GM12878 (cell line): Measurements from ENCODE around the gene SORL1. TPM values are rescaled to one million over a fixed set of nuclear protein-coding genes. Genes with fewer than 3 reads are reported as not detected.

Source experiments
- ATAC-seq: fragments of 200-7000 bp; cut with Tn5 transposase; 3 replicates; pipeline ENCODE4 v1.9.1; 2020; ENCODE audit warnings: mild to moderate bottlenecking, moderate library complexity
- BruUV-seq: library from RNA; stranded (reverse); fragments of 400-500 nt; replicated peaks from 2 replicates; lab custom pipeline; 2021; lab: Mats Ljungman, UMichigan
- CTCF ChIA-PET: fragments of 300-600 bp; sonication (Branson Sonifier 250); formaldehyde crosslinking; extraction: SDS; loops from one replicate; lab custom pipeline; 2021; ENCODE audit warnings: inconsistent platforms; lab: Yijun Ruan, JAX
- POLR2A ChIA-PET: fragments of 350-600 bp; formaldehyde crosslinking; extraction: SDS; loops from one replicate; lab custom pipeline; 2021; ENCODE audit warnings: inconsistent platforms; lab: Charles Lee
- RAD21 ChIA-PET: fragments of 300-600 bp; sonication (Branson Sonifier 250); formaldehyde crosslinking; loops from one replicate; lab custom pipeline; 2023; ENCODE audit warnings: antibody characterized with exemption; ENCODE audit not compliant: unreplicated experiment; lab: Charles Lee
- SMC1A ChIA-PET: fragments of 300-600 bp; sonication (Branson Sonifier 250); formaldehyde crosslinking; loops from one replicate; lab custom pipeline; 2023; ENCODE audit not compliant: unreplicated experiment, uncharacterized antibody; lab: Charles Lee
- DNase-seq: peaks from one replicate; pipeline ENCODE4 v3.0.0-alpha.2; 2011; ENCODE audit warnings: low read depth, low spot score
- FAIRE-seq: peaks from 3 replicates; lab custom pipeline; 2011; peaks lifted over from hg19 to GRCh38; lab: Jason Lieb, UNC
- H2AFZ ChIP-seq: 2 replicates; pipeline ENCODE4 v1.6.0; 2011; ENCODE audit warnings: low read depth, low read length, control low read depth; ENCODE audit not compliant: control insufficient read depth
- H3K27ac ChIP-seq: 2 replicates; pipeline ENCODE4 v1.5.1; 2011; ENCODE audit warnings: control low read depth; ENCODE audit not compliant: control insufficient read depth, insufficient read depth
- H3K27me3 ChIP-seq, 2 experiments: replicated peaks in 1 of 2; 2 replicates each; pipeline versions ENCODE4 v1.6.0 to v1.6.1; 2011; ENCODE audit warnings: low read length in 1 of 2; ENCODE audit not compliant: control insufficient read depth in 2 of 2, insufficient read depth in 2 of 2
- H3K36me3 ChIP-seq, 2 experiments: 2 replicates each; pipeline ENCODE4 v1.5.1; 2011; ENCODE audit warnings: low read length in 1 of 2; ENCODE audit not compliant: control insufficient read depth in 2 of 2, insufficient read depth in 2 of 2
- H3K4me1 ChIP-seq: 2 replicates; pipeline ENCODE4 v1.6.1; 2011; ENCODE audit warnings: mild to moderate bottlenecking, low read length, moderate library complexity, mixed read lengths; ENCODE audit not compliant: control insufficient read depth, insufficient read depth
- H3K4me2 ChIP-seq: 2 replicates; pipeline ENCODE4 v1.6.0; 2011; ENCODE audit warnings: control low read depth; ENCODE audit not compliant: control insufficient read depth, insufficient read depth
- H3K4me3 ChIP-seq: fragments of 200-600 bp; sonication (generic); 2 replicates; pipeline ENCODE4 v1.5.1; 2016
- H3K79me2 ChIP-seq: 2 replicates; pipeline ENCODE4 v1.6.0; 2011; ENCODE audit warnings: low read length; ENCODE audit not compliant: control insufficient read depth, insufficient read depth
- H3K9ac ChIP-seq: 2 replicates; pipeline ENCODE4 v1.8.0; 2011; ENCODE audit warnings: low read length, control low read depth, mixed read lengths; ENCODE audit not compliant: control insufficient read depth, insufficient read depth
- H3K9me3 ChIP-seq: replicated peaks from 3 replicates; pipeline ENCODE4 v1.5.1; 2011; ENCODE audit warnings: mild to moderate bottlenecking, low read length; ENCODE audit not compliant: control insufficient read depth, insufficient read depth
- H4K20me1 ChIP-seq: 2 replicates; pipeline ENCODE4 v1.6.0; 2011; ENCODE audit not compliant: control insufficient read depth, insufficient read depth
- ASH2L ChIP-seq: fragments of 300-600, 200-600 bp; sonication (generic); IDR thresholded peaks from 2 replicates; pipeline ENCODE4 v1.6.1; 2017; ENCODE audit warnings: low read depth, mild to moderate bottlenecking, borderline replicate concordance
- CHD2 ChIP-seq: IDR thresholded peaks from 2 replicates; pipeline ENCODE4 v1.6.1; 2011; ENCODE audit warnings: low read depth, low read length, improper control_type of control experiment, borderline replicate concordance
- CREM ChIP-seq: IDR thresholded peaks from 2 replicates; pipeline ENCODE4 v1.6.1; 2014; ENCODE audit warnings: antibody characterized with exemption, low read depth
- FOXM1 ChIP-seq: IDR thresholded peaks from 2 replicates; pipeline ENCODE4 v1.6.1; 2012; ENCODE audit warnings: low read depth, mild to moderate bottlenecking, inconsistent platforms, low read length, moderate library complexity
- HDAC2 ChIP-seq: fragments of 200-600 bp; sonication (generic); IDR thresholded peaks from 2 replicates; pipeline ENCODE4 v1.6.1; 2017
- PAX5 ChIP-seq: IDR thresholded peaks from 2 replicates; pipeline ENCODE4 v1.6.1; 2011; ENCODE audit warnings: low read depth, low read length, borderline replicate concordance
- TCF12 ChIP-seq: IDR thresholded peaks from 2 replicates; pipeline ENCODE4 v1.6.1; 2011; ENCODE audit warnings: low read depth, mild to moderate bottlenecking, low read length
- YBX1 ChIP-seq: fragments of 450-650 bp; IDR thresholded peaks from 2 replicates; pipeline ENCODE4 v1.6.1; 2016; ENCODE audit warnings: antibody characterized with exemption
- YY1 ChIP-seq: IDR thresholded peaks from 2 replicates; pipeline ENCODE4 v1.6.1; 2011; ENCODE audit warnings: low read depth, mild to moderate bottlenecking, low read length
- WGBS: methylation state at CpG from one replicate; pipeline ENCODE4 v1.1.6; 2016; ENCODE audit warnings: low lambda C conversion rate; ENCODE audit not compliant: insufficient replicate concordance, insufficient coverage; ENCODE audit errors: missing lambda C conversion rate; 5-methylcytosine and 5-hydroxymethylcytosine counted together
- in situ Hi-C: fragments of 300-500 bp; cut with MboI; formaldehyde crosslinking; loops from 9 replicates; pipeline ENCODE4 v1.14.3; 2018; ENCODE audit warnings: mixed read lengths
- intact Hi-C: fragments of 100-400 bp; cut with micrococcal nuclease; formaldehyde crosslinking; loops from one replicate; pipeline ENCODE4 v1.14.2; 2022; ENCODE audit not compliant: unreplicated experiment
- polyA plus RNA-seq, 11 experiments: library from polyadenylated mRNA; depleted of rRNA in 4 of 11; unstranded in 6 of 11; stranded (reverse) in 5 of 11; fragments of >200 nt; fragmentation: Nextera tagmentation in 4 of 11; fragmentation: Illumina TruSeq in 1 of 11; extraction: Ambion mirVana in 4 of 11; extraction: Trizol in 1 of 11; gene quantifications; 1 replicate in 1 of 11; 2 replicates in 10 of 11; pipeline versions ENCODE4 v1.2.1 to v1.2.3, GENCODE V29; 2011 to 2016; ENCODE audit warnings: inconsistent platforms in 2 of 11, missing spikeins in 2 of 11, low read depth in 1 of 11
- total RNA-seq, 4 experiments: library from RNA; depleted of rRNA in 3 of 4; stranded (reverse); fragments of >200 nt in 3 of 4; fragmentation: Illumina TruSeq in 1 of 4; extraction: Trizol in 1 of 4; gene quantifications; 2 replicates each; pipeline versions ENCODE4 v1.2.1 to v1.2.3, GENCODE V29; 2013 to 2021
- TF ChIP-seq, protein P1 (sequence below): fragments of 450-650 bp; formaldehyde crosslinking; IDR thresholded peaks from 2 replicates; pipeline ENCODE4 v1.4.0; 2020; ENCODE audit warnings: mild to moderate bottlenecking, moderate library complexity

SORL1 gene
- total and polyA plus RNA-seq, 10 of the 15 experiments (the other 5 are each of a cell fraction or from before 2014, with no cell fraction given) = 20.2 to 107 (median 59.9) TPM

DNA sequence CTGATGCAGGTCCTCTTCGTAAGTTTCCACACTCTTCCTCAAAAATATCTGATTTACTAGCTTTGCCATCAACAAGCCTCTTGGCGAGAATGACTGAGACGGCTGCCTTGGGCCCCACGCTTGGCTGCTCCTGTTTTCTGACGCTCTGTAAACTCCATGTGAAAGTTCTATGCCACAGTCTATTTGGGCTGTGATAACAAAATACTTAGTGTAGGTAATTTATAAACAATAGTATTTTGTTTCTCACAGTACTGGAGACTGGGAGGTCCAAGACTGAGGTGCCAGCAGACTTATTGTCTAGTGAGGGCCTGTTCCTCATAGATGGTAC lies 123.8 kb downstream of the SORL1 start:
- no peak overlapping the region for H3K4me3 ChIP-seq
- intact Hi-C loops = loop anchor here (1.0 kb wide), 2 partner anchors 14 to 19 kb away; no protein-coding TSS in a partner anchor
- SMC1A ChIA-PET = interaction anchor here (0.8 to 3.8 kb wide), 27 partner anchors 9 to 326 kb away, joined by 3 to 29 read pairs (median 5); no protein-coding TSS in a partner anchor

More for the DNA sequence above, 123.8 kb downstream of the SORL1 start:
- RAD21 ChIA-PET = interaction anchor here (0.8 to 3.3 kb wide), 18 partner anchors 12 to 339 kb away, joined by 3 to 27 read pairs (median 4); no protein-coding TSS in a partner anchor
- H3K9me3 ChIP-seq = peaks cover 8% of the 10 kb centered on the region
- peak overlapping the region; percentile 32 for H3K4me2 ChIP-seq
- in situ Hi-C loops = no loop called here
- no peaks in the 10 kb centered on the region for H4K20me1 ChIP-seq
- ATAC-seq = peak; percentile 64
- no TSS peak for BruUV-seq
- TF ChIP-seq YY1 = no peak
- TF ChIP-seq CREM = 0 out of 2 replicates have a peak, but pooled peaks have one; percentile 14
- TF ChIP-seq ASH2L = 0 out of 2 replicates have a peak, but pooled peaks have one; percentile 16
- no peak for TF ChIP-seq TCF12
- no peak for TF ChIP-seq YBX1
- peak; percentile 14; the same call in 1 of the 2 replicates for TF ChIP-seq FOXM1
- TF ChIP-seq, protein P1, sequence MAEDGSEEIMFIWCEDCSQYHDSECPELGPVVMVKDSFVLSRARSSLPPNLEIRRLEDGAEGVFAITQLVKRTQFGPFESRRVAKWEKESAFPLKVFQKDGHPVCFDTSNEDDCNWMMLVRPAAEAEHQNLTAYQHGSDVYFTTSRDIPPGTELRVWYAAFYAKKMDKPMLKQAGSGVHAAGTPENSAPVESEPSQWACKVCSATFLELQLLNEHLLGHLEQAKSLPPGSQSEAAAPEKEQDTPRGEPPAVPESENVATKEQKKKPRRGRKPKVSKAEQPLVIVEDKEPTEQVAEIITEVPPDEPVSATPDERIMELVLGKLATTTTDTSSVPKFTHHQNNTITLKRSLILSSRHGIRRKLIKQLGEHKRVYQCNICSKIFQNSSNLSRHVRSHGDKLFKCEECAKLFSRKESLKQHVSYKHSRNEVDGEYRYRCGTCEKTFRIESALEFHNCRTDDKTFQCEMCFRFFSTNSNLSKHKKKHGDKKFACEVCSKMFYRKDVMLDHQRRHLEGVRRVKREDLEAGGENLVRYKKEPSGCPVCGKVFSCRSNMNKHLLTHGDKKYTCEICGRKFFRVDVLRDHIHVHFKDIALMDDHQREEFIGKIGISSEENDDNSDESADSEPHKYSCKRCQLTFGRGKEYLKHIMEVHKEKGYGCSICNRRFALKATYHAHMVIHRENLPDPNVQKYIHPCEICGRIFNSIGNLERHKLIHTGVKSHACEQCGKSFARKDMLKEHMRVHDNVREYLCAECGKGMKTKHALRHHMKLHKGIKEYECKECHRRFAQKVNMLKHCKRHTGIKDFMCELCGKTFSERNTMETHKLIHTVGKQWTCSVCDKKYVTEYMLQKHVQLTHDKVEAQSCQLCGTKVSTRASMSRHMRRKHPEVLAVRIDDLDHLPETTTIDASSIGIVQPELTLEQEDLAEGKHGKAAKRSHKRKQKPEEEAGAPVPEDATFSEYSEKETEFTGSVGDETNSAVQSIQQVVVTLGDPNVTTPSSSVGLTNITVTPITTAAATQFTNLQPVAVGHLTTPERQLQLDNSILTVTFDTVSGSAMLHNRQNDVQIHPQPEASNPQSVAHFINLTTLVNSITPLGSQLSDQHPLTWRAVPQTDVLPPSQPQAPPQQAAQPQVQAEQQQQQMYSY = no peak
- peak; percentile 91 for TF ChIP-seq PAX5
- TF ChIP-seq CHD2 = no peak
- 0 out of 2 replicates have a peak, but pooled peaks have one; percentile 53 for TF ChIP-seq HDAC2
- peak overlapping the region; percentile 31 for H3K9ac ChIP-seq
- FAIRE-seq = no peak
- WGBS = 6% methylated on average over 5 of the region's 5 CpGs
- H3K27me3 ChIP-seq = no peaks in the 10 kb centered on the region
- no peak overlapping the region for H2AFZ ChIP-seq
- peak overlapping the region; percentile 75 for H3K27ac ChIP-seq
- peaks cover 28 to 57% of the 10 kb centered on the region in 2 experiments for H3K36me3 ChIP-seq
- peaks cover 2% of the 10 kb centered on the region; the same call in 1 of the 2 replicates for H3K79me2 ChIP-seq
- no peak for DNase-seq
- peaks cover 51% of the 10 kb centered on the region for H3K4me1 ChIP-seq
- POLR2A ChIA-PET = interaction anchor here (0.6 to 2.9 kb wide), 7 partner anchors 9 to 144 kb away, joined by 3 to 13 read pairs (median 3); no protein-coding TSS in a partner anchor
- CTCF ChIA-PET = interaction anchor here (0.6 to 2.9 kb wide), 14 partner anchors 12 to 254 kb away, joined by 3 to 25 read pairs (median 3); partner anchors contain the start of gene SORL1
